GM12891 (cell line): Measurements from ENCODE around the gene SLC25A26.

ENCODE experiments used
- POLR2A ChIP-seq: IDR thresholded peaks from 2 replicates; pipeline ENCODE4 v1.6.1; 2011; ENCODE audit warnings: low read depth, low read length, control low read depth
- POLR2AphosphoS5 ChIP-seq: IDR thresholded peaks from 2 replicates; pipeline ENCODE4 v1.6.1; 2011; ENCODE audit warnings: low read depth, low read length, control low read depth
- TAF1 ChIP-seq: IDR thresholded peaks from 2 replicates; pipeline ENCODE4 v1.6.1; 2011; ENCODE audit warnings: low read depth, low read length, control low read depth

DNA sequence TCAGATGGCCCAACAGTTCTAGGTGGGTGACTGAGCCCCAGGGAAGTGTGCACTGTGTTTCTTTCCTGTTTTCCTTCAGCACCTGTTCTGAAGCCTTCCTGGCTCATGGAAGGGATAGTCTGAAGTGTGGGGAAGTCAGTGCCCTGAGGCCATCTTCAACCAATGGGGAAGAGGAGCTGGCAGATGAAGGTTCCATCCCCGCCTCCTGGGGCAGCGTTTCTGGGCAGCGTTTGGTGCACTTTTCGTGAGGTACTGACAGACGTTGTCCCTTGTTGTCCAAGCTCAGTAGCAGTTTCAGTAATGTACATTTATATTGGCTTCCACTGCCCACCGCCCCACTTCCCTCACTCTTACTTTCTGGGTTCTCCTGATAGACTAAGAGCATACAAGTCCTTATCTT lies 42.6 kb upstream of the SLC25A26 start:
- no peak for TF ChIP-seq POLR2A
- no peak for TF ChIP-seq POLR2AphosphoS5
- no peak for TF ChIP-seq TAF1
